Ectodermal cell (in vitro differentiated cells): ENCODE data around the gene FADS6. TPM values are rescaled to one million over a fixed set of nuclear protein-coding genes. Genes with fewer than 3 reads are reported as not detected.
A peak's percentile ranks its signal among the peaks of the same experiment; 100 is the strongest.

Source experiments
- H3K27ac ChIP-seq: 2 replicates; pipeline ENCODE4 v1.7.0; 2013; ENCODE audit warnings: mild to moderate bottlenecking, low read depth, low read length; ENCODE audit not compliant: insufficient read depth, poor library complexity, severe bottlenecking
- H3K27me3 ChIP-seq: 2 replicates; pipeline ENCODE4 v1.7.0; 2013; ENCODE audit warnings: mild to moderate bottlenecking, low read length; ENCODE audit not compliant: insufficient read depth, control insufficient read depth, poor library complexity, severe bottlenecking
- H3K36me3 ChIP-seq: one replicate; pipeline ENCODE4 v1.7.0; 2013; ENCODE audit warnings: low read length; ENCODE audit not compliant: control insufficient read depth, insufficient read depth
- H3K4me1 ChIP-seq: one replicate; pipeline ENCODE4 v1.7.0; 2013; ENCODE audit warnings: low read length; ENCODE audit not compliant: control insufficient read depth, insufficient read depth
- H3K4me3 ChIP-seq: 2 replicates; pipeline ENCODE4 v1.7.0; 2013; ENCODE audit warnings: low read depth, low read length, control low read depth; ENCODE audit not compliant: insufficient read depth
- H3K9me3 ChIP-seq: 2 replicates; pipeline ENCODE4 v1.7.0; 2013; ENCODE audit warnings: mild to moderate bottlenecking, low read length, moderate library complexity; ENCODE audit not compliant: control insufficient read depth
- WGBS, 2 experiments: methylation state at CpG; one replicate each; pipeline ENCODE4 v1.1.7; 2013; ENCODE audit warnings: missing lambda C conversion rate in 2 of 2; 5-methylcytosine and 5-hydroxymethylcytosine counted together
- polyA plus RNA-seq, 4 experiments: library from polyadenylated mRNA; stranded (reverse); fragments of 50-300 nt; gene quantifications; one replicate each; pipeline ENCODE4 v1.2.3, GENCODE V29; 2013

FADS6 gene, protein sequence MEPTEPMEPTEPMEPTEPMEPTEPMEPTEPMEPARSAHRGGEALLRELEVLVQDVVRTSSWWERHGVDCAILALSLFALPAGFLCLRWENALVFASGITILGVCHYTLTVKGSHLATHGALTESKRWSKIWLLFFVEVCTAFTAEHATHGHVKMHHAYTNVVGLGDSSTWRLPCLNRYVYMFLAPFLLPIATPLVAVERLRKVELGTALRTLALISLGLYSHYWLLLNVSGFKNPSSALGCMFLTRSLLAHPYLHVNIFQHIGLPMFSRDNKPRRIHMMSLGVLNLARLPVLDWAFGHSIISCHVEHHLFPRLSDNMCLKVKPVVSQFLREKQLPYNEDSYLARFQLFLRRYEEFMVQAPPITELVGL
- polyA plus RNA-seq (2013, experiment 1 of 4): not detected
- polyA plus RNA-seq (2013, experiment 2 of 4): not detected
- polyA plus RNA-seq (2013, experiment 3 of 4): not detected
- not detected for polyA plus RNA-seq (2013, experiment 4 of 4)

GRCh38 chr17:74892974-74893911 lies at the start of gene FADS6:
Gene FADS6, minus strand, starts transcription at chr17:74893633. Its CDS starts 38 bp downstream, at chr17:74893595.
- H3K4me1 ChIP-seq: peaks cover 9% of the 10 kb centered on the region
- peak within 1 kb of the TSS; percentile 27 for H3K4me3 ChIP-seq
- H3K9me3 ChIP-seq: no peaks in the 10 kb centered on the region
- H3K27me3 ChIP-seq: peaks cover 69% of the 10 kb centered on the region
- no peak within 1 kb of the TSS for H3K27ac ChIP-seq
- H3K36me3 ChIP-seq: no peaks in the 10 kb centered on the region
- WGBS, 2 experiments: 7% methylated on average over 86 of the region's 86 CpGs

DNA sequence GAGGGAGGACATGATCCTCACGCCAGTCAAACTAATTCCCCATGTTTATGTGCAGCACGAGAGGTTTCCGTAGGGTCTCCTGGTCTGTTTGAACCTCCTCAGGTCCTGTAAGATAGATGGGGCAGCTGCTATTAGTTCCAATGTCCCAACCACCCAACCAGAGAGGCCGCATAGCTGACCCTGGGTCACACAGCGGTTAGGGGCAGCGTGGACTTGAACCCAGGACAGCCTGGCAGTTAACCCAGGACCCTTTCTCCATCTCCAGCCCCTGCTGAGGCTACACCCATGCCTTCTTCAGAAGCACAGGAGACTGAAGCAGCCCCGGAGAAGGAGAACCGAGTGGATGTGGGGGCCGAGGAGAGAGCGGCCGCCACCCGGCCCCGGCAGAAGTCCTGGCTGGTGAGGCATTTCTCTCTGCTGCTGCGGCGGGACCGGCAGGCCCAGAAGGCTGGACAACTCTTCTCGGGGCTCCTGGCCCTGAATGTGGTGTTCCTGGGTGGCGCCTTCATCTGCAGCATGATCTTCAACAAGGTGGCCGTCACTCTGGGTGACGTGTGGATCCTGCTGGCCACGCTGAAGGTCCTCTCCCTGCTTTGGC lies 47.8 kb upstream of the FADS6 start:
- Histone ChIP-seq H3K4me1 (no peaks in the 10 kb centered on the region), H3K27me3 (peaks cover 50% of the 10 kb centered on the region), H3K27ac (no peak overlapping the region), H3K9me3 (no peaks in the 10 kb centered on the region), H3K4me3 (no peak overlapping the region), H3K36me3 (no peaks in the 10 kb centered on the region)
- 86 to 88% methylated on average over 21 of the region's 21 CpGs for WGBS, 2 experiments

- Histone ChIP-seq H3K4me3 (no peak overlapping the region), H3K36me3 (no peaks in the 10 kb centered on the region), H3K27ac (no peak overlapping the region), H3K27me3 (peaks cover 67% of the 10 kb centered on the region), H3K4me1 (no peaks in the 10 kb centered on the region), H3K9me3 (no peaks in the 10 kb centered on the region)
- WGBS, 2 experiments: 65% methylated on average over 8 of the region's 8 CpGs
Observed at GRCh38 chr17:74939534-74939933, 46.1 kb upstream of the FADS6 start.

DNA sequence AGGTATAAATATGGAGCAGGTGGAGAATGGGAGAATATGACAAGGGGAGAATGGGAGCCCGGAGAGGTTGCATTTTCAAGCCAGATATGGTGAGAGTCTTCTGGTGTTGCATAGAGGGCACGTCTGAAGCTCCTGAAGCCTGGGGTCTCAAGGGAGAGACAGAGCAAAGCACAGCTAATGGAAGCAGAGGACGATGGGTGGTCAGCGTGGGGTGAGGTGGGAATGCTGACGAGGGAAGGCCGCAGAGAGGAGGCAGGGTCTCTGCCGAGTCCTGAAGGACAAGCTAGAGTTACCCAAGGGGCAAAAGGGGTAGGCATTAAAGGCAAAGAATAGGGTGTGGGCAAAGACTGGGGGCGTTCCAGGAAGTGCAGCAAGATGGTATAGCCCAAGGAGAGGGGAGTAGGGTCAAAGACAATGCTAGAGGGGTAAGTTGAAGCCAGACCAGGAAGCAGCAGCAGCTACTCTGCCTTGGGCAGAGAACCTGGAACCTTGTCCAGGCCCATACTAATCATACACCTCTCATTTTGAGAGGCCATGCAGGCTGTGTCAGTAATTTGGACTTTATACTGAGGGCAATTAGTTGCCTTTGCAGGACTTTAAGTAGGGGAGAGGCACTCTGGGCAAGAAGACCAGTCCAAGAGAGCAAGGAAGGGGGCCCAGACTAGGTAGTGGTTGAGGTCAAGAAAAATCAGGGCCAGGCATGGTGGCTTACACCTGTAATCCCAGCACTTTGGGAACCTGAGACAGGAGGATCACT lies 44.9 kb upstream of the FADS6 start:
- whole genome bisulfite sequencing, 2 experiments: 61 to 67% methylated on average over 8 of the region's 8 CpGs
- H3K36me3 ChIP-seq: no peaks in the 10 kb centered on the region
- no peaks in the 10 kb centered on the region for H3K4me1 ChIP-seq
- no peak overlapping the region for H3K4me3 ChIP-seq
- H3K27ac ChIP-seq: no peak overlapping the region
- no peaks in the 10 kb centered on the region for H3K9me3 ChIP-seq
- peaks cover 74% of the 10 kb centered on the region for H3K27me3 ChIP-seq

GRCh38 chr17:74937064-74938051 lies 43.9 kb upstream of the FADS6 start:
- peaks cover 81% of the 10 kb centered on the region for H3K27me3 ChIP-seq
- WGBS, 2 experiments: 47 to 52% methylated on average over 11 of the region's 11 CpGs
- no peak overlapping the region for H3K27ac ChIP-seq

GRCh38 chr17:74936470-74936799 lies 43.0 kb upstream of the FADS6 start:
- no peak overlapping the region for H3K4me3 ChIP-seq
- WGBS, 2 experiments: 22 to 27% methylated on average over 12 of the region's 12 CpGs
- H3K27me3 ChIP-seq: peaks cover 84% of the 10 kb centered on the region
- no peaks in the 10 kb centered on the region for H3K9me3 ChIP-seq
- no peaks in the 10 kb centered on the region for H3K4me1 ChIP-seq
- no peaks in the 10 kb centered on the region for H3K36me3 ChIP-seq
- no peak overlapping the region for H3K27ac ChIP-seq

More at GRCh38 chr17:74937064-74938051, 43.9 kb upstream of the FADS6 start:
- H3K36me3 ChIP-seq: no peaks in the 10 kb centered on the region
- no peak overlapping the region for H3K4me3 ChIP-seq
- no peaks in the 10 kb centered on the region for H3K4me1 ChIP-seq
- no peaks in the 10 kb centered on the region for H3K9me3 ChIP-seq

DNA sequence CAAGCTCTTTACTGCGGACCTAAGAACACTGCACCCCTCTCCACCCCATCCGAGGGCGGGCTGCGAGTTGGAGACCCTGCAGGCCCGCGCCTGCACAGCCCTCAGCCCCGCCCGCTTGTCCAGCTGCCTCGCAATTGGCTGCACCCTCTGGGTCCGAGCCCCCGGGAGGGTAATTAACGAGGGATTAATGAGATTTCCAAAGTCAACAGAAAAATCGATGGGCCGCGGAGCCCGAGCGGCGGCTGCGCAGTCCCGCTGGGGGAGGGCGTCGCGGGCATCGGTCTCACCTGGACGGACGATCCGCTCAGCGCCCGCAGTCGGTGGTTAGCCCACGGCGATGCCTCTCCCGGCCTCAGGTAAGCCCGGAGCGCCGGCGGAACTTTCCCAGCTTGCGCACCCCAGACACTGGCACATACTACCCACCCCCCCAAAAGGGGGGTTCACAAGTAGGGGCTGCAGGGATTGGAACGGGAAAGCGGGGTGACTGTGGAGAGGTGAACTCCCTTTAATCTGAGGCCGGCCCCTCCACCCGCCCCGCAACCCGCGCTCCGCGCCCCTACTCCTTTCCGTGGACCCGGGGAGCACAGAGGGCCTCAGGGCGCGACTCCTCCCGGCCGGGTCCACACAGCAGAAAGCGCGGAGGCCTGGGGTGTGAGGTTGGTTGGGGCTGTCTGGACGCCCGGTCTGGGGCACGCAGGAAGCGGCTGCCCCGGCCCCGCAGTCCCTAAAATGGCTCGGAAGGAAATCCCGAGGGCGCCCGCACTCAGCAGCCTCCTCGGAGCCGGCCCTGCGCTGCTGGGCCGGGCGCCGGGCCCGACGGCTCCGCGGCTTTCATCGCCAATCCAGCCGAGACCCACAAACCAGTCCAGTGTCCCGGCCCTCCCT lies 42.4 kb upstream of the FADS6 start, which contains the start of gene OTOP3:
Gene OTOP3 (plus strand): TSS at position 314 of the 885 bp plus-strand sequence. CDS start 24 bp downstream, at position 338.
- no peak within 1 kb of the TSS for H3K27ac ChIP-seq
- peaks cover 80% of the 10 kb centered on the region for H3K27me3 ChIP-seq
- H3K9me3 ChIP-seq: no peaks in the 10 kb centered on the region
- H3K4me1 ChIP-seq: no peaks in the 10 kb centered on the region
- no peak within 1 kb of the TSS for H3K4me3 ChIP-seq
- no peaks in the 10 kb centered on the region for H3K36me3 ChIP-seq
- 10 to 12% methylated on average over 78 of the region's 78 CpGs for WGBS, 2 experiments

- Histone ChIP-seq H3K4me3 (no peak overlapping the region), H3K9me3 (no peaks in the 10 kb centered on the region), H3K36me3 (no peaks in the 10 kb centered on the region), H3K4me1 (no peaks in the 10 kb centered on the region), H3K27me3 (peaks cover 74% of the 10 kb centered on the region), H3K27ac (no peak overlapping the region)
- WGBS, 2 experiments: 61 to 73% methylated on average over 3 of the region's 3 CpGs
Observed at GRCh38 chr17:74935048-74935447, 41.6 kb upstream of the FADS6 start.
